Measurements from ENCODE around the gene GCHFR. TPM values are rescaled to one million over a fixed set of nuclear protein-coding genes. Genes with fewer than 3 reads are reported as not detected.

The GCHFR gene
- total and polyA plus RNA-seq, 3 experiments from 2014 or later: 19.5 to 114 (median 21.5) TPM

- POLR2A ChIA-PET: no interaction called here
- Mint-ChIP-seq H3K4me3 (no peak overlapping the region), H3K27ac (peak overlapping the region in 1 of 8 donors; percentile 54), H3K27me3 (no peaks in the 10 kb centered on the region), H3K4me1 (peaks cover 24 to 27% (median 26%) of the 10 kb centered on the region in 3 donors), H3K36me3 (peaks cover 6 to 63% (median 6%) of the 10 kb centered on the region in 3 donors), H3K9me3 (no peaks in the 10 kb centered on the region)
- DNase-seq: no peak
- Histone ChIP-seq H3K27ac (ENCODE audit: low read depth, low read length) (no peak overlapping the region), H3K36me3 (ENCODE audit: insufficient read depth, low read length) (peaks cover 10% of the 10 kb centered on the region), H3K9me3 (ENCODE audit: low read length) (no peaks in the 10 kb centered on the region), H3K27me3 (ENCODE audit: insufficient read depth, low read length, poor library complexity, severe bottlenecking) (no peaks in the 10 kb centered on the region), H3K4me1 (ENCODE audit: insufficient read depth, low read length) (peaks cover 20% of the 10 kb centered on the region), H3K4me3 (ENCODE audit: low read length) (no peak overlapping the region)
- CTCF ChIA-PET: interaction anchor here (0.7 to 2.7 kb wide), 2 partner anchors 9 to 10 kb away, joined by 3 to 9 read pairs; no protein-coding TSS in a partner anchor
These were observed 9.6 kb downstream of the GCHFR start for GRCh38 chr15:40773496-40773895.

DNA sequence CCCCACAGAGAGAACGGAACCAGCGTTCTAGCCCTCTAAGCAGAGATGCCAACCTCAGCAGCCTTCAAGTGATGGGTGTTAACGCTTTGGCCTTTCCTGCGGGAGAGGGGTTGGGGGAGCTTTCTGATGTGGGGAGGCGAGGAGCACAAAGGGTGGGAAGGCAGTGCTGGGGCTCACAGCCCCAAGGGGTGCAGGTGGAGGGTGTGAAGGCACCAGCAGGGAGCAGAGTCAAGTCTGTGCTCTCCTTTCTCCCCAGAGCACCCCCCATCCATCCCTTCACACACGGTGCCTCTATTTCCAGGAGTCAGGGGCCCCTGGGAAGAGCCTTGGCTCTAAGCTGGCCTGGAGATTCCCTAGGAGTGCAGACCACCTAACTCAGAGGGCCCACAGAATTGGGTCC, 10.0 kb downstream of the GCHFR start:
- no peaks in the 10 kb centered on the region for H3K9me3 Mint-ChIP-seq
- H3K4me3 Mint-ChIP-seq: no peak overlapping the region
- Histone ChIP-seq H3K27me3 (ENCODE audit: insufficient read depth, low read length, poor library complexity, severe bottlenecking) (no peaks in the 10 kb centered on the region), H3K9me3 (ENCODE audit: low read length) (no peaks in the 10 kb centered on the region), H3K4me3 (ENCODE audit: low read length) (no peak overlapping the region), H3K27ac (ENCODE audit: low read depth, low read length) (no peak overlapping the region), H3K36me3 (ENCODE audit: insufficient read depth, low read length) (peaks cover 14% of the 10 kb centered on the region), H3K4me1 (ENCODE audit: insufficient read depth, low read length) (peaks cover 17% of the 10 kb centered on the region)
- DNase-seq: no peak
- ChIA-PET CTCF (interaction anchor here (0.7 to 2.7 kb wide), 2 partner anchors 9 to 11 kb away, joined by 3 to 9 read pairs; no protein-coding TSS in a partner anchor), POLR2A (no interaction called here)
- no peaks in the 10 kb centered on the region for H3K27me3 Mint-ChIP-seq
- peaks cover 6 to 60% (median 6%) of the 10 kb centered on the region in 3 donors for H3K36me3 Mint-ChIP-seq
- no peak overlapping the region for H3K27ac Mint-ChIP-seq
- peaks cover 20 to 23% (median 22%) of the 10 kb centered on the region in 3 donors for H3K4me1 Mint-ChIP-seq

- CTCF ChIA-PET: interaction anchor here (2.5 kb wide), 1 partner anchor 96 kb away, joined by 8 read pairs; no protein-coding TSS in a partner anchor
- no peak for DNase-seq
- no peak overlapping the region for H3K27ac Mint-ChIP-seq
- peaks cover 6% of the 10 kb centered on the region for H3K4me1 ChIP-seq (ENCODE audit: insufficient read depth, low read length)
- peaks cover 0 to 2% of the 10 kb centered on the region in 2 donors for H3K27me3 Mint-ChIP-seq
- no peaks in the 10 kb centered on the region for H3K9me3 Mint-ChIP-seq
- peaks cover 6 to 63% (median 7%) of the 10 kb centered on the region in 3 donors for H3K36me3 Mint-ChIP-seq
- no peak overlapping the region for H3K4me3 Mint-ChIP-seq
- no peak overlapping the region for H3K4me3 ChIP-seq (ENCODE audit: low read length)
- H3K36me3 ChIP-seq (ENCODE audit: insufficient read depth, low read length): peaks cover 23% of the 10 kb centered on the region
- POLR2A ChIA-PET: no interaction called here
- H3K9me3 ChIP-seq (ENCODE audit: low read length): no peaks in the 10 kb centered on the region
- no peak overlapping the region for H3K27ac ChIP-seq (ENCODE audit: low read depth, low read length)
- peaks cover 11 to 14% (median 12%) of the 10 kb centered on the region in 3 donors for H3K4me1 Mint-ChIP-seq
- H3K27me3 ChIP-seq (ENCODE audit: insufficient read depth, low read length, poor library complexity, severe bottlenecking): no peaks in the 10 kb centered on the region
These were observed 11.1 kb downstream of the GCHFR start for GRCh38 chr15:40775007-40775406.

GRCh38 chr15:40775740-40776536, 12.1 kb downstream of the GCHFR start:
- CTCF ChIA-PET: interaction anchor here (0.6 to 2.5 kb wide), 8 partner anchors 8 to 186 kb away, joined by 3 to 8 read pairs (median 5); partner anchors contain the start of genes GCHFR and RAD51
- DNase-seq: no peak
- H3K4me1 ChIP-seq (ENCODE audit: insufficient read depth, low read length): peaks cover 5% of the 10 kb centered on the region
- peaks cover 26% of the 10 kb centered on the region for H3K36me3 ChIP-seq (ENCODE audit: insufficient read depth, low read length)
- POLR2A ChIA-PET: interaction anchor here (0.6 kb wide), 1 partner anchor 81 kb away, joined by 3 read pairs; the partner anchor contains the start of gene RAD51
- Mint-ChIP-seq H3K4me1 (peaks cover 9 to 11% (median 9%) of the 10 kb centered on the region in 3 donors), H3K36me3 (peaks cover 6 to 64% (median 7%) of the 10 kb centered on the region in 3 donors), H3K9me3 (no peaks in the 10 kb centered on the region), H3K4me3 (no peak overlapping the region), H3K27me3 (peaks cover 0 to 2% of the 10 kb centered on the region in 2 donors), H3K27ac (peak overlapping the region in 4 of 8 donors; percentile 27 to 86 (median 48))
- no peaks in the 10 kb centered on the region for H3K9me3 ChIP-seq (ENCODE audit: low read length)
- no peaks in the 10 kb centered on the region for H3K27me3 ChIP-seq (ENCODE audit: insufficient read depth, low read length, poor library complexity, severe bottlenecking)
- H3K4me3 ChIP-seq (ENCODE audit: low read length): no peak overlapping the region
- no peak overlapping the region for H3K27ac ChIP-seq (ENCODE audit: low read depth, low read length)

GRCh38 chr15:40776537-40777141, 12.8 kb downstream of the GCHFR start:
- ChIA-PET CTCF (interaction anchor here (0.9 to 2.5 kb wide), 7 partner anchors 8 to 187 kb away, joined by 4 to 8 read pairs (median 5); partner anchors contain the start of gene RAD51), POLR2A (interaction anchor here (0.6 kb wide), 1 partner anchor 82 kb away, joined by 3 read pairs; the partner anchor contains the start of gene RAD51)
- no peaks in the 10 kb centered on the region for H3K9me3 ChIP-seq (ENCODE audit: low read length)
- no peaks in the 10 kb centered on the region for H3K27me3 ChIP-seq (ENCODE audit: insufficient read depth, low read length, poor library complexity, severe bottlenecking)
- peaks cover 0 to 2% of the 10 kb centered on the region in 2 donors for H3K27me3 Mint-ChIP-seq
- H3K9me3 Mint-ChIP-seq: no peaks in the 10 kb centered on the region
- peaks cover 9 to 11% (median 9%) of the 10 kb centered on the region in 3 donors for H3K4me1 Mint-ChIP-seq
- no peak overlapping the region for H3K4me3 ChIP-seq (ENCODE audit: low read length)
- DNase-seq: peak in 4 of 5 donors; percentile 56 to 81 (median 64)
- peak overlapping the region; percentile 27 to 87 (median 84) for H3K27ac Mint-ChIP-seq
- H3K4me1 ChIP-seq (ENCODE audit: insufficient read depth, low read length): peaks cover 5% of the 10 kb centered on the region
- no peak overlapping the region for H3K27ac ChIP-seq (ENCODE audit: low read depth, low read length)
- peak overlapping the region in 4 of 7 donors; percentile 28 to 83 (median 50) for H3K4me3 Mint-ChIP-seq
- peaks cover 26% of the 10 kb centered on the region for H3K36me3 ChIP-seq (ENCODE audit: insufficient read depth, low read length)
- H3K36me3 Mint-ChIP-seq: peaks cover 6 to 62% (median 6%) of the 10 kb centered on the region in 3 donors

DNA sequence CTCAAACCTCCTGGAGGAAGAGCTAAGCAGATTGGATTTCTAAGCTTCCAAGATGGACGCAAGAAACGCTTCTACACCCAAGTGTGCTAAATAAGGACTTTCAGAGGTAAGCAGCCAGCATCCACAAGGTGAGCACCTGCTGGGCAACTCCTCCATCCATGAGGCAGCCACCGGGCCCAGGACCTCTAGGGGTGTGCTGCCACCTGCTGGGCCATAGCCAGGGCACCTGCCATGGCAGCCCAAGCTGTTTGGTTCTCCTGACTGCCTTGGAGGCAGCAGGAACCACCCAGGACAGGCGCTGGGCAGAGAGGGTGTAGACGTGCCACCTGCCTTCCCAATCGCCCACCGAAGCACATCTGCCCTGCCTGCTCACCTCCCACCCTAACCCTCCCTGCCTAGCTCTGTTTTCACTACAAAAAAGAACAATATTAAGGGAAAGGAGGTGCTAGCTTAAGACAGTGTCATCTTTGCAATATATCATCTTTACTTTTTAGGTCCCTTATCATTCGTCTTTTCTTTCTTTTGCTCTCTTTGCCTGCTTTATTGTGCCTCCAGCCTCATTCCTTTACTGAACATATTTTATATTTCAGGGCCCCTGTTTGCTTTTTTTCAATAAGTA, 18.9 kb downstream of the GCHFR start:
- Mint-ChIP-seq H3K36me3 (peaks cover 0 to 26% (median 3%) of the 10 kb centered on the region in 3 donors), H3K27ac (peak overlapping the region in 4 of 8 donors; percentile 6 to 87 (median 40)), H3K27me3 (peaks cover 0 to 2% of the 10 kb centered on the region in 2 donors), H3K4me3 (no peak overlapping the region), H3K4me1 (peaks cover 14 to 24% (median 19%) of the 10 kb centered on the region in 3 donors), H3K9me3 (no peaks in the 10 kb centered on the region)
- Histone ChIP-seq H3K36me3 (ENCODE audit: insufficient read depth, low read length) (peaks cover 17% of the 10 kb centered on the region), H3K27ac (ENCODE audit: low read depth, low read length) (no peak overlapping the region), H3K4me1 (ENCODE audit: insufficient read depth, low read length) (peaks cover 12% of the 10 kb centered on the region), H3K9me3 (ENCODE audit: low read length) (no peaks in the 10 kb centered on the region), H3K27me3 (ENCODE audit: insufficient read depth, low read length, poor library complexity, severe bottlenecking) (no peaks in the 10 kb centered on the region), H3K4me3 (ENCODE audit: low read length) (no peak overlapping the region)
- peak; percentile 69 to 85 (median 71) for DNase-seq
- POLR2A ChIA-PET: interaction anchor here (0.9 kb wide), 1 partner anchor 87 kb away, joined by 3 read pairs; no protein-coding TSS in a partner anchor
- CTCF ChIA-PET: interaction anchor here (0.6 to 6.3 kb wide), 29 partner anchors 9 to 203 kb away, joined by 3 to 65 read pairs (median 5); partner anchors contain the start of genes C15orf62, GCHFR, RAD51 and RMDN3

- peaks cover 1% of the 10 kb centered on the region for H3K36me3 ChIP-seq (ENCODE audit: insufficient read depth, low read length)
- H3K27me3 ChIP-seq (ENCODE audit: insufficient read depth, low read length, poor library complexity, severe bottlenecking): no peaks in the 10 kb centered on the region
- Mint-ChIP-seq H3K4me3 (no peak overlapping the region), H3K27me3 (no peaks in the 10 kb centered on the region), H3K9me3 (no peaks in the 10 kb centered on the region), H3K36me3 (peaks cover 0 to 12% (median 2%) of the 10 kb centered on the region in 3 donors), H3K27ac (peak overlapping the region in 1 of 8 donors; percentile 14), H3K4me1 (peaks cover 22 to 36% (median 29%) of the 10 kb centered on the region in 3 donors)
- peaks cover 17% of the 10 kb centered on the region for H3K4me1 ChIP-seq (ENCODE audit: insufficient read depth, low read length)
- no peak overlapping the region for H3K4me3 ChIP-seq (ENCODE audit: low read length)
- POLR2A ChIA-PET: no interaction called here
- H3K27ac ChIP-seq (ENCODE audit: low read depth, low read length): no peak overlapping the region
- H3K9me3 ChIP-seq (ENCODE audit: low read length): no peaks in the 10 kb centered on the region
- CTCF ChIA-PET: interaction anchor here (1.1 to 6.3 kb wide), 9 partner anchors 14 to 107 kb away, joined by 3 to 65 read pairs (median 4); partner anchors contain the start of genes GCHFR, RAD51 and ZFYVE19
- DNase-seq: no peak
These were observed 21.3 kb downstream of the GCHFR start for GRCh38 chr15:40785164-40785563.
